Activated CD8-positive, alpha-beta memory T cell treated with anti-CD3 and anti-CD28 coated beads, Interleukin-2, amount 10 ng/mL, durations not matched to agents 7 days and 5 days (primary cell): ENCODE results near the gene CPPED1. TPM values are rescaled to one million over a fixed set of nuclear protein-coding genes. Genes with fewer than 3 reads are reported as not detected.
"Not testable (repeated sequence)": the region's sequence is repeated elsewhere in the genome, so short reads cannot be mapped to it uniquely, and the experiment has no call there.

Experiments
- ATAC-seq: fragments of 150-1000 bp; cut with Tn5 transposase; one replicate; pipeline ENCODE4 v1.10.0; 2021; ENCODE audit warnings: moderate library complexity
- CTCF ChIA-PET: fragments of 350-600 bp; sonication (Branson Sonifier 250); formaldehyde crosslinking; loops from one replicate; lab custom pipeline; 2021; ENCODE audit warnings: antibody characterized with exemption; lab: Charles Lee
- DNase-seq: peaks from one replicate; pipeline ENCODE4 v3.0.0-alpha.2; 2020
- H3K27ac Mint-ChIP-seq: one replicate; pipeline ENCODE4 v1.8.0; 2021; ENCODE audit warnings: mild to moderate bottlenecking, mixed read lengths
- H3K27me3 Mint-ChIP-seq: one replicate; pipeline ENCODE4 v1.8.0; 2021; ENCODE audit warnings: mixed read lengths
- H3K36me3 Mint-ChIP-seq: one replicate; pipeline ENCODE4 v1.8.0; 2021; ENCODE audit warnings: mild to moderate bottlenecking, mixed read lengths
- H3K4me1 Mint-ChIP-seq: one replicate; pipeline ENCODE4 v1.8.0; 2021; ENCODE audit warnings: mixed read lengths
- H3K4me3 Mint-ChIP-seq: one replicate; pipeline ENCODE4 v1.8.0; 2021; ENCODE audit warnings: mild to moderate bottlenecking, moderate library complexity, mixed read lengths
- H3K9me3 Mint-ChIP-seq: one replicate; pipeline ENCODE4 v1.8.0; 2022; ENCODE audit warnings: low read depth, mixed read lengths
- total RNA-seq, 2 experiments: library from RNA; stranded (reverse); gene quantifications; one replicate each; pipeline ENCODE4 v1.2.3, GENCODE V29; 2021

CPPED1 gene
- total RNA-seq, 2 experiments from 2014 or later: 20.5 to 21.5 TPM

GRCh38 chr16:12798171-12798570 lies 5.5 kb downstream of the CPPED1 start:
- Mint-ChIP-seq H3K4me3 (no peak overlapping the region), H3K4me1 (peaks cover 31% of the 10 kb centered on the region), H3K36me3 (peaks cover 27% of the 10 kb centered on the region), H3K27me3 (no peaks in the 10 kb centered on the region), H3K9me3 (no peaks in the 10 kb centered on the region), H3K27ac (no peak overlapping the region)
- no peak for ATAC-seq
- DNase-seq: no peak
- CTCF ChIA-PET: interaction anchor here (1.0 kb wide), 1 partner anchor 9 kb away, joined by 3 read pairs; no protein-coding TSS in a partner anchor

GRCh38 chr16:12796498-12796897 lies 7.2 kb downstream of the CPPED1 start:
- ATAC-seq (no peak), DNase-seq (no peak)
- Mint-ChIP-seq H3K4me3 (no peak overlapping the region), H3K27ac (no peak overlapping the region), H3K27me3 (no peaks in the 10 kb centered on the region), H3K36me3 (peaks cover 39% of the 10 kb centered on the region), H3K4me1 (peaks cover 15% of the 10 kb centered on the region), H3K9me3 (peaks cover 7% of the 10 kb centered on the region)
- CTCF ChIA-PET: no interaction called here

GRCh38 chr16:12794486-12795387 lies 8.9 kb downstream of the CPPED1 start:
- peaks cover 7% of the 10 kb centered on the region for H3K9me3 Mint-ChIP-seq
- H3K36me3 Mint-ChIP-seq: peaks cover 41% of the 10 kb centered on the region
- ATAC-seq (no peak), DNase-seq (no peak)
- CTCF ChIA-PET: no interaction called here
- H3K27me3 Mint-ChIP-seq: no peaks in the 10 kb centered on the region
- peaks cover 4% of the 10 kb centered on the region for H3K4me1 Mint-ChIP-seq
- no peak overlapping the region for H3K27ac Mint-ChIP-seq
- no peak overlapping the region for H3K4me3 Mint-ChIP-seq

- no peaks in the 10 kb centered on the region for H3K27me3 Mint-ChIP-seq
- no peak overlapping the region for H3K4me3 Mint-ChIP-seq
- H3K36me3 Mint-ChIP-seq: peaks cover 43% of the 10 kb centered on the region
- DNase-seq (no peak), ATAC-seq (no peak)
- H3K9me3 Mint-ChIP-seq: peaks cover 7% of the 10 kb centered on the region
- H3K4me1 Mint-ChIP-seq: peaks cover 3% of the 10 kb centered on the region
- no peak overlapping the region for H3K27ac Mint-ChIP-seq
- CTCF ChIA-PET: no interaction called here
Measured at GRCh38 chr16:12793865-12794240, 9.8 kb downstream of the CPPED1 start.

- CTCF ChIA-PET: no interaction called here
- no peak for ATAC-seq
- peaks cover 7% of the 10 kb centered on the region for H3K9me3 Mint-ChIP-seq
- peaks cover 47% of the 10 kb centered on the region for H3K36me3 Mint-ChIP-seq
- no peak overlapping the region for H3K4me3 Mint-ChIP-seq
- no peaks in the 10 kb centered on the region for H3K4me1 Mint-ChIP-seq
- H3K27me3 Mint-ChIP-seq: no peaks in the 10 kb centered on the region
- H3K27ac Mint-ChIP-seq: no peak overlapping the region
- DNase-seq: no peak
Measured at GRCh38 chr16:12793120-12793864, 10.4 kb downstream of the CPPED1 start.

GRCh38 chr16:12792528-12792927 lies 11.2 kb downstream of the CPPED1 start:
- peaks cover 54% of the 10 kb centered on the region for H3K36me3 Mint-ChIP-seq
- H3K4me1 Mint-ChIP-seq, H3K27ac Mint-ChIP-seq, H3K27me3 Mint-ChIP-seq, H3K9me3 Mint-ChIP-seq, CTCF ChIA-PET, DNase-seq, H3K4me3 Mint-ChIP-seq, ATAC-seq: not testable (repeated sequence)

GRCh38 chr16:12791340-12791739 lies 12.3 kb downstream of the CPPED1 start:
- ATAC-seq (no peak), DNase-seq (no peak)
- Mint-ChIP-seq H3K36me3 (peaks cover 54% of the 10 kb centered on the region), H3K27me3 (no peaks in the 10 kb centered on the region), H3K9me3 (peaks cover 7% of the 10 kb centered on the region), H3K4me1 (no peaks in the 10 kb centered on the region), H3K27ac (no peak overlapping the region), H3K4me3 (no peak overlapping the region)
- CTCF ChIA-PET: no interaction called here

GRCh38 chr16:12788758-12789157 lies 14.9 kb downstream of the CPPED1 start:
- Mint-ChIP-seq H3K27me3 (no peaks in the 10 kb centered on the region), H3K9me3 (peaks cover 7% of the 10 kb centered on the region), H3K27ac (no peak overlapping the region), H3K36me3 (peaks cover 66% of the 10 kb centered on the region), H3K4me1 (no peaks in the 10 kb centered on the region), H3K4me3 (no peak overlapping the region)
- CTCF ChIA-PET: interaction anchor here (0.9 to 1.0 kb wide), 2 partner anchors 9 to 314 kb away, joined by 3 read pairs; no protein-coding TSS in a partner anchor
- ATAC-seq (no peak), DNase-seq (no peak)

GRCh38 chr16:12786081-12786480 lies 17.6 kb downstream of the CPPED1 start:
- Mint-ChIP-seq H3K27ac (no peak overlapping the region), H3K4me3 (no peak overlapping the region), H3K9me3 (peaks cover 3% of the 10 kb centered on the region), H3K4me1 (peaks cover 10% of the 10 kb centered on the region), H3K36me3 (peaks cover 54% of the 10 kb centered on the region), H3K27me3 (no peaks in the 10 kb centered on the region)
- CTCF ChIA-PET: interaction anchor here (1.1 kb wide), 1 partner anchor 226 kb away, joined by 3 read pairs; no protein-coding TSS in a partner anchor
- DNase-seq (no peak), ATAC-seq (no peak)

GRCh38 chr16:12784076-12784475 lies 19.6 kb downstream of the CPPED1 start:
- Mint-ChIP-seq H3K4me3 (no peak overlapping the region), H3K36me3 (peaks cover 61% of the 10 kb centered on the region), H3K27me3 (no peaks in the 10 kb centered on the region), H3K4me1 (peaks cover 10% of the 10 kb centered on the region), H3K9me3 (peaks cover 3% of the 10 kb centered on the region), H3K27ac (no peak overlapping the region)
- ATAC-seq: no peak
- DNase-seq: no peak
- CTCF ChIA-PET: no interaction called here

- DNase-seq: peak; percentile 64
- CTCF ChIA-PET: interaction anchor here (1.1 to 1.2 kb wide), 2 partner anchors 14 to 37 kb away, joined by 3 read pairs; no protein-coding TSS in a partner anchor
- H3K9me3 Mint-ChIP-seq: peaks cover 3% of the 10 kb centered on the region
- H3K36me3 Mint-ChIP-seq: peaks cover 59% of the 10 kb centered on the region
- no peak overlapping the region for H3K4me3 Mint-ChIP-seq
- peaks cover 10% of the 10 kb centered on the region for H3K4me1 Mint-ChIP-seq
- H3K27me3 Mint-ChIP-seq: no peaks in the 10 kb centered on the region
- ATAC-seq: peak; percentile 63
- peak overlapping the region; percentile 64 for H3K27ac Mint-ChIP-seq
Measured at GRCh38 chr16:12781777-12782176, 21.9 kb downstream of the CPPED1 start.

GRCh38 chr16:12780467-12780866 lies 23.2 kb downstream of the CPPED1 start:
- H3K4me3 Mint-ChIP-seq: no peak overlapping the region
- no peaks in the 10 kb centered on the region for H3K27me3 Mint-ChIP-seq
- H3K4me1 Mint-ChIP-seq: peaks cover 10% of the 10 kb centered on the region
- CTCF ChIA-PET: no interaction called here
- no peak for DNase-seq
- no peak for ATAC-seq
- peaks cover 61% of the 10 kb centered on the region for H3K36me3 Mint-ChIP-seq
- H3K27ac Mint-ChIP-seq: no peak overlapping the region
- peaks cover 3% of the 10 kb centered on the region for H3K9me3 Mint-ChIP-seq

- peaks cover 63% of the 10 kb centered on the region for H3K36me3 Mint-ChIP-seq
- CTCF ChIA-PET: no interaction called here
- ATAC-seq: no peak
- no peak overlapping the region for H3K27ac Mint-ChIP-seq
- peaks cover 10% of the 10 kb centered on the region for H3K4me1 Mint-ChIP-seq
- peaks cover 3% of the 10 kb centered on the region for H3K9me3 Mint-ChIP-seq
- DNase-seq: no peak
- H3K4me3 Mint-ChIP-seq: no peak overlapping the region
- no peaks in the 10 kb centered on the region for H3K27me3 Mint-ChIP-seq
Measured at GRCh38 chr16:12778726-12779125, 25.0 kb downstream of the CPPED1 start.
